GM19324 (cell line): ENCODE measurements around the gene OLA1.

ENCODE experiments used
- ATAC-seq: cut with Tn5 transposase; IDR thresholded peaks from one replicate; pipeline ENCODE4 v1.9.1; 2021; ENCODE audit warnings: mild to moderate bottlenecking, moderate library complexity; ENCODE audit not compliant: unreplicated experiment, low FRiP score

The OLA1 gene

GRCh38 chr2:174040417-174040701 lies 208.0 kb downstream of the OLA1 start:
- no peak for ATAC-seq

- ATAC-seq: peak; percentile 80
Measured at GRCh38 chr2:174039551-174040416, 208.5 kb downstream of the OLA1 start.

GRCh38 chr2:174038462-174038861 lies 209.9 kb downstream of the OLA1 start:
- ATAC-seq: peak; percentile 37

- ATAC-seq: no peak
Measured at GRCh38 chr2:174036825-174037224, 211.5 kb downstream of the OLA1 start.

GRCh38 chr2:174035981-174036742 lies 212.2 kb downstream of the OLA1 start:
- no peak for ATAC-seq

- ATAC-seq: no peak
Measured at GRCh38 chr2:174035117-174035635, 213.2 kb downstream of the OLA1 start.

- no peak for ATAC-seq
Measured at GRCh38 chr2:174033163-174033550, 215.2 kb downstream of the OLA1 start.

GRCh38 chr2:174031226-174031625 lies 217.1 kb downstream of the OLA1 start:
- ATAC-seq: no peak

- no peak for ATAC-seq
Measured at GRCh38 chr2:174028935-174029334, 219.4 kb downstream of the OLA1 start.

GRCh38 chr2:174027956-174028355 lies 220.4 kb downstream of the OLA1 start:
- no peak for ATAC-seq

- no peak for ATAC-seq
Measured at GRCh38 chr2:174026122-174026845, 222.0 kb downstream of the OLA1 start.

GRCh38 chr2:174025271-174026121 lies 222.8 kb downstream of the OLA1 start:
- no peak for ATAC-seq

- ATAC-seq: no peak
Measured at GRCh38 chr2:174024524-174025270, 223.6 kb downstream of the OLA1 start.

GRCh38 chr2:174023591-174024523 lies 224.5 kb downstream of the OLA1 start:
- ATAC-seq: no peak
